DMS153 (cell line): ENCODE data around the gene CHSY1.

Source experiments
- DNase-seq: peaks from one replicate; lab custom pipeline; 2025; lab: John Stamatoyannopoulos, UW

The CHSY1 gene

GRCh38 chr15:101210466-101210865 lies 41.4 kb downstream of the CHSY1 start:
- DNase-seq, result no peak

GRCh38 chr15:101210058-101210457 lies 41.8 kb downstream of the CHSY1 start:
- DNase-seq, result no peak

GRCh38 chr15:101209285-101209845 lies 42.5 kb downstream of the CHSY1 start:
- no peak for DNase-seq

- no peak for DNase-seq
Measured at GRCh38 chr15:101207867-101208288, 44.0 kb downstream of the CHSY1 start.

GRCh38 chr15:101206176-101206591 lies 45.7 kb downstream of the CHSY1 start:
- no peak for DNase-seq

- DNase-seq, result no peak
Measured at GRCh38 chr15:101204739-101205535, 46.9 kb downstream of the CHSY1 start.

- DNase-seq, result no peak
Measured at GRCh38 chr15:101203607-101204189, 48.1 kb downstream of the CHSY1 start.

- no peak for DNase-seq
Measured at GRCh38 chr15:101203029-101203573, 48.7 kb downstream of the CHSY1 start.

GRCh38 chr15:101201411-101202174 lies 50.3 kb downstream of the CHSY1 start:
- DNase-seq, result no peak

GRCh38 chr15:101200181-101200580 lies 51.7 kb downstream of the CHSY1 start:
- DNase-seq, result no peak

GRCh38 chr15:101198800-101199199 lies 53.0 kb downstream of the CHSY1 start:
- no peak for DNase-seq

GRCh38 chr15:101198031-101198575 lies 53.7 kb downstream of the CHSY1 start:
- DNase-seq, result no peak

- no peak for DNase-seq
Measured at GRCh38 chr15:101194546-101195125, 57.2 kb downstream of the CHSY1 start.

- no peak for DNase-seq
Measured at GRCh38 chr15:101193806-101194545, 57.9 kb downstream of the CHSY1 start.

GRCh38 chr15:101193120-101193644 lies 58.7 kb downstream of the CHSY1 start:
- DNase-seq, result no peak

- DNase-seq, result no peak
Measured at GRCh38 chr15:101192081-101192480, 59.8 kb downstream of the CHSY1 start.

- no peak for DNase-seq
Measured at GRCh38 chr15:101191242-101191641, 60.6 kb downstream of the CHSY1 start.

GRCh38 chr15:101190092-101190595 lies 61.7 kb downstream of the CHSY1 start:
- DNase-seq, result no peak

- DNase-seq, result no peak
Measured at GRCh38 chr15:101189409-101190091, 62.3 kb downstream of the CHSY1 start.
